ENCODE data around the gene TMEM9. TPM values are rescaled to one million over a fixed set of nuclear protein-coding genes. Genes with fewer than 3 reads are reported as not detected.

Gene TMEM9
- total and polyA plus RNA-seq, 10 donors = 21.5 to 50.3 (median 34.7) TPM

- DNase-seq = no peak
- Histone ChIP-seq H3K36me3 (no peaks in the 10 kb centered on the region), H3K4me3 (no peak overlapping the region), H3K27ac (no peak overlapping the region), H3K4me1 (no peaks in the 10 kb centered on the region), H3K9me3 (no peaks in the 10 kb centered on the region), H3K27me3 (replicated peaks in 1 of 7) (no peaks in the 10 kb centered on the region)
- WGBS, 5 donors = 84 to 92% (median 91%) methylated on average over 12 of the region's 12 CpGs
- intact Hi-C loops (cut with DNase I; ENCODE audit: low total_unique reads) = no loop called here
- TF ChIP-seq POLR2A (IDR thresholded peaks at IDR 0.05) = no peak
- no peak for TF ChIP-seq POLR2AphosphoS5 (IDR thresholded peaks at IDR 0.05)
- no peak for TF ChIP-seq CTCF (IDR thresholded peaks at IDR 0.05 in 8 of 11, conservative IDR thresholded peaks at IDR 0.05 in 3 of 11)
These were observed 53.9 kb downstream of the TMEM9 start for GRCh38 chr1:201100169-201100930.

DNA sequence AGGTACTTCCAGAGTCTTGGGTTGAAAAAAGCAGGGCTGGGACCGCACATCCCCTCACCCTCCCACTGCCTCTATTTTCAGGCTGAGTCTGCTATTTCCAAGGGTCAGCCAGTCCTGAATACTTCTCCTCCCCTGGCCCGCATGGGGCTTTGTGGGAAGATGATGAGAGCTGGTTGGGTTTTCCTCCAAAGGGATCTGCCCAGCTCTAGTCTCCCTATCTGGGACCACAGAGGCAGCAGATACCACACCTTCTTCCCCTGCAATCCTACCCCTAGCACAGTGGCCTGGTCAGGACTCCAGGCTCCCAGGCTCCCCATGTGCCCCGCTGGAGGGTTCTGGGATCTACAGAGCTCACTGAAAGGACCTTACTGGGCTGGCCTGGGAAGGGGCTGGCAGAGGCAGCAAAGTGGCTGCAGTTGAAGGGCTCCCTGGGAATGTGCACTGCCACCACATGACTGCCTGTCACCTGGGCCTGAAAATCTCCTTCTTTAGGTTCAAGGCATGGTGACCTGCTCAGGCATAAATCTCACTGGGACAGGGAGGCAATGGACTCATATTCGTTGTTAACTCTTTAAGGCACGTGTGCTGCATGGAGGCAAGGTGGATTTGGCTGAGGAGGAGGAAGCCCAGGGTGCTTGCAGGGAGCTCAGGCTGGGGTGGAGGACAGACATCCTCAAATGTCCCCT, 55.1 kb downstream of the TMEM9 start:
- no peaks in the 10 kb centered on the region for H3K36me3 ChIP-seq
- no peaks in the 10 kb centered on the region for H3K4me1 ChIP-seq
- no peak for DNase-seq
- no peaks in the 10 kb centered on the region for H3K9me3 ChIP-seq
- TF ChIP-seq POLR2AphosphoS5 (IDR thresholded peaks at IDR 0.05) (no peak), POLR2A (IDR thresholded peaks at IDR 0.05) (no peak), CTCF (IDR thresholded peaks at IDR 0.05 in 8 of 11, conservative IDR thresholded peaks at IDR 0.05 in 3 of 11) (no peak)
- 70 to 81% (median 78%) methylated on average over 4 to 5 of the region's 5 CpGs for WGBS, 5 donors
- no peaks in the 10 kb centered on the region for H3K27me3 ChIP-seq (replicated peaks in 1 of 7)
- no peak overlapping the region for H3K4me3 ChIP-seq
- intact Hi-C loops (cut with DNase I; ENCODE audit: low total_unique reads) = no loop called here
- no peak overlapping the region for H3K27ac ChIP-seq

- Histone ChIP-seq H3K27me3 (replicated peaks in 1 of 7) (no peaks in the 10 kb centered on the region), H3K4me3 (no peak overlapping the region), H3K36me3 (no peaks in the 10 kb centered on the region), H3K27ac (no peak overlapping the region), H3K9me3 (no peaks in the 10 kb centered on the region), H3K4me1 (no peaks in the 10 kb centered on the region)
- WGBS, 5 donors = 85 to 92% (median 88%) methylated on average over 17 of the region's 17 CpGs
- TF ChIP-seq CTCF (IDR thresholded peaks at IDR 0.05 in 8 of 11, conservative IDR thresholded peaks at IDR 0.05 in 3 of 11) (no peak), POLR2A (IDR thresholded peaks at IDR 0.05) (no peak), POLR2AphosphoS5 (IDR thresholded peaks at IDR 0.05) (no peak)
- intact Hi-C loops (cut with DNase I; ENCODE audit: low total_unique reads) = no loop called here
- DNase-seq = no peak
These were observed 57.1 kb downstream of the TMEM9 start for GRCh38 chr1:201096977-201097856.
